GM12878 (cell line): ENCODE results near the gene CDH16. TPM values are rescaled to one million over a fixed set of nuclear protein-coding genes. Genes with fewer than 3 reads are reported as not detected.

ENCODE experiments used
- ATAC-seq: fragments of 200-7000 bp; cut with Tn5 transposase; 3 replicates; pipeline ENCODE4 v1.9.1; 2020; ENCODE audit warnings: mild to moderate bottlenecking, moderate library complexity
- BruUV-seq: library from RNA; stranded (reverse); fragments of 400-500 nt; replicated peaks from 2 replicates; lab custom pipeline; 2021; lab: Mats Ljungman, UMichigan
- CTCF ChIA-PET: fragments of 300-600 bp; sonication (Branson Sonifier 250); formaldehyde crosslinking; extraction: SDS; loops from one replicate; lab custom pipeline; 2021; ENCODE audit warnings: inconsistent platforms; lab: Yijun Ruan, JAX
- POLR2A ChIA-PET: fragments of 350-600 bp; formaldehyde crosslinking; extraction: SDS; loops from one replicate; lab custom pipeline; 2021; ENCODE audit warnings: inconsistent platforms; lab: Charles Lee
- RAD21 ChIA-PET: fragments of 300-600 bp; sonication (Branson Sonifier 250); formaldehyde crosslinking; loops from one replicate; lab custom pipeline; 2023; ENCODE audit warnings: antibody characterized with exemption; ENCODE audit not compliant: unreplicated experiment; lab: Charles Lee
- SMC1A ChIA-PET: fragments of 300-600 bp; sonication (Branson Sonifier 250); formaldehyde crosslinking; loops from one replicate; lab custom pipeline; 2023; ENCODE audit not compliant: unreplicated experiment, uncharacterized antibody; lab: Charles Lee
- DNase-seq: peaks from one replicate; pipeline ENCODE4 v3.0.0-alpha.2; 2011; ENCODE audit warnings: low read depth, low spot score
- FAIRE-seq: peaks from 3 replicates; lab custom pipeline; 2011; peaks lifted over from hg19 to GRCh38; lab: Jason Lieb, UNC
- H2AFZ ChIP-seq: 2 replicates; pipeline ENCODE4 v1.6.0; 2011; ENCODE audit warnings: low read depth, low read length, control low read depth; ENCODE audit not compliant: control insufficient read depth
- H3K27ac ChIP-seq: 2 replicates; pipeline ENCODE4 v1.5.1; 2011; ENCODE audit warnings: control low read depth; ENCODE audit not compliant: control insufficient read depth, insufficient read depth
- H3K27me3 ChIP-seq, 2 experiments: replicated peaks in 1 of 2; 2 replicates each; pipeline versions ENCODE4 v1.6.0 to v1.6.1; 2011; ENCODE audit warnings: low read length in 1 of 2; ENCODE audit not compliant: control insufficient read depth in 2 of 2, insufficient read depth in 2 of 2
- H3K36me3 ChIP-seq, 2 experiments: 2 replicates each; pipeline ENCODE4 v1.5.1; 2011; ENCODE audit warnings: low read length in 1 of 2; ENCODE audit not compliant: control insufficient read depth in 2 of 2, insufficient read depth in 2 of 2
- H3K4me1 ChIP-seq: 2 replicates; pipeline ENCODE4 v1.6.1; 2011; ENCODE audit warnings: mild to moderate bottlenecking, low read length, moderate library complexity, mixed read lengths; ENCODE audit not compliant: control insufficient read depth, insufficient read depth
- H3K4me2 ChIP-seq: 2 replicates; pipeline ENCODE4 v1.6.0; 2011; ENCODE audit warnings: control low read depth; ENCODE audit not compliant: control insufficient read depth, insufficient read depth
- H3K4me3 ChIP-seq: fragments of 200-600 bp; sonication (generic); 2 replicates; pipeline ENCODE4 v1.5.1; 2016
- H3K79me2 ChIP-seq: 2 replicates; pipeline ENCODE4 v1.6.0; 2011; ENCODE audit warnings: low read length; ENCODE audit not compliant: control insufficient read depth, insufficient read depth
- H3K9ac ChIP-seq: 2 replicates; pipeline ENCODE4 v1.8.0; 2011; ENCODE audit warnings: low read length, control low read depth, mixed read lengths; ENCODE audit not compliant: control insufficient read depth, insufficient read depth
- H3K9me3 ChIP-seq: replicated peaks from 3 replicates; pipeline ENCODE4 v1.5.1; 2011; ENCODE audit warnings: mild to moderate bottlenecking, low read length; ENCODE audit not compliant: control insufficient read depth, insufficient read depth
- H4K20me1 ChIP-seq: 2 replicates; pipeline ENCODE4 v1.6.0; 2011; ENCODE audit not compliant: control insufficient read depth, insufficient read depth
- ASH2L ChIP-seq: fragments of 300-600, 200-600 bp; sonication (generic); IDR thresholded peaks from 2 replicates; pipeline ENCODE4 v1.6.1; 2017; ENCODE audit warnings: low read depth, mild to moderate bottlenecking, borderline replicate concordance
- ELK1 ChIP-seq: IDR thresholded peaks from 2 replicates; pipeline ENCODE4 v1.6.1; 2012; ENCODE audit warnings: low read depth, low read length, improper control_type of control experiment
- HSF1 ChIP-seq: fragments of 150-350 bp; IDR thresholded peaks from 2 replicates; pipeline ENCODE4 v1.6.1; 2014; ENCODE audit warnings: mild to moderate bottlenecking, low read depth, low read length
- IRF5 ChIP-seq: fragments of 450-650 bp; IDR thresholded peaks from 2 replicates; pipeline ENCODE4 v1.6.1; 2017; ENCODE audit warnings: borderline replicate concordance
- LARP7 ChIP-seq: fragments of 450-650 bp; IDR thresholded peaks from 2 replicates; pipeline ENCODE4 v1.6.1; 2017; ENCODE audit warnings: mild to moderate bottlenecking
- NBN ChIP-seq: fragments of 450-650 bp; IDR thresholded peaks from 2 replicates; pipeline ENCODE4 v1.6.1; 2016
- NFXL1 ChIP-seq: fragments of 450-650 bp; IDR thresholded peaks from 2 replicates; pipeline ENCODE4 v1.6.1; 2017; ENCODE audit warnings: antibody characterized with exemption, mild to moderate bottlenecking, borderline replicate concordance
- RB1 ChIP-seq: fragments of 450-650 bp; formaldehyde crosslinking; IDR thresholded peaks from 2 replicates; pipeline ENCODE4 v1.6.1; 2017; ENCODE audit warnings: mild to moderate bottlenecking, borderline replicate concordance
- REST ChIP-seq: IDR thresholded peaks from 2 replicates; pipeline ENCODE4 v1.6.1; 2012; ENCODE audit warnings: mild to moderate bottlenecking, low read depth, low read length
- STAT3 ChIP-seq: IDR thresholded peaks from 2 replicates; pipeline ENCODE4 v1.6.1; 2011; ENCODE audit warnings: low read depth, low read length, improper control_type of control experiment
- TARDBP ChIP-seq: IDR thresholded peaks from 2 replicates; pipeline ENCODE4 v1.6.1; 2016; ENCODE audit warnings: borderline replicate concordance
- WRNIP1 ChIP-seq: IDR thresholded peaks from 2 replicates; pipeline ENCODE4 v1.6.1; 2011; ENCODE audit warnings: low read depth, low read length, improper control_type of control experiment, borderline replicate concordance
- ZNF24 ChIP-seq: fragments of 450-650 bp; IDR thresholded peaks from 2 replicates; pipeline ENCODE4 v1.6.1; 2017; ENCODE audit warnings: antibody characterized with exemption, mild to moderate bottlenecking
- ZZZ3 ChIP-seq: IDR thresholded peaks from 2 replicates; pipeline ENCODE4 v1.6.1; 2011; ENCODE audit warnings: low read depth; ENCODE audit not compliant: control insufficient read depth, insufficient read length
- whole genome bisulfite sequencing: methylation state at CpG from one replicate; pipeline ENCODE4 v1.1.6; 2016; ENCODE audit warnings: low lambda C conversion rate; ENCODE audit not compliant: insufficient replicate concordance, insufficient coverage; ENCODE audit errors: missing lambda C conversion rate; 5-methylcytosine and 5-hydroxymethylcytosine counted together
- in situ Hi-C: fragments of 300-500 bp; cut with MboI; formaldehyde crosslinking; loops from 9 replicates; pipeline ENCODE4 v1.14.3; 2018; ENCODE audit warnings: mixed read lengths
- intact Hi-C: fragments of 100-400 bp; cut with micrococcal nuclease; formaldehyde crosslinking; loops from one replicate; pipeline ENCODE4 v1.14.2; 2022; ENCODE audit not compliant: unreplicated experiment
- polyA plus RNA-seq, 11 experiments: library from polyadenylated mRNA; depleted of rRNA in 4 of 11; unstranded in 6 of 11; stranded (reverse) in 5 of 11; fragments of >200 nt; fragmentation: Nextera tagmentation in 4 of 11; fragmentation: Illumina TruSeq in 1 of 11; extraction: Ambion mirVana in 4 of 11; extraction: Trizol in 1 of 11; gene quantifications; 1 replicate in 1 of 11; 2 replicates in 10 of 11; pipeline versions ENCODE4 v1.2.1 to v1.2.3, GENCODE V29; 2011 to 2016; ENCODE audit warnings: inconsistent platforms in 2 of 11, missing spikeins in 2 of 11, low read depth in 1 of 11
- total RNA-seq, 4 experiments: library from RNA; depleted of rRNA in 3 of 4; stranded (reverse); fragments of >200 nt in 3 of 4; fragmentation: Illumina TruSeq in 1 of 4; extraction: Trizol in 1 of 4; gene quantifications; 2 replicates each; pipeline versions ENCODE4 v1.2.1 to v1.2.3, GENCODE V29; 2013 to 2021
- TF ChIP-seq, protein P1 (sequence below): fragments of 150-350 bp; IDR thresholded peaks from 2 replicates; pipeline ENCODE4 v1.6.1; 2016; ENCODE audit warnings: low read depth, low read length

CDH16 gene
- total and polyA plus RNA-seq, 10 of the 15 experiments (the other 5 are each of a cell fraction or from before 2014, with no cell fraction given) = 0.05 TPM; not detected in 9

DNA sequence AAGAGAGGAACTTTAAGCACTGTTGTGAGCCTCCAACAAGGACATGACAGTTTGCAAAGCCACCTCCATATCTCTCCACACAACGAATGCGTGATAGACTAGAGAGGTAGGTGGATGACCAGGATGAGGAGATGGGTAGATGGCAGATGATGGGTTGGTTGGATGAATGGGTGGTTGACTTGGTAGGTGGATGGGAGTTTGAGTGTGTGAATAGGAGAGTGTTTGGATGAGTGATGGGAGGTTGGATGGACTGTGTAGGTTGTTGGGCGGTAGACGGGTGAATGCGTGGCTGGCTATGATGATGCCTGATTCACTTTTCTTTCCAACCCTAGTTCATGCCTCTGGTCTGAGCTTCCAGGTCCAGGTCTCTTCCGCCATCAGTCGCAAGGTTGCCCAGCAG is 4.1 kb downstream of the CDH16 start:
- no TSS peak for BruUV-seq
- H3K27me3 ChIP-seq = peaks cover 0 to 3% of the 10 kb centered on the region in 2 experiments; a peak in 1 of 4 replicates
- ChIA-PET POLR2A (no interaction called here), SMC1A (no interaction called here), CTCF (interaction anchor here (1.0 kb wide), 1 partner anchor 19 kb away, joined by 3 read pairs; no protein-coding TSS in a partner anchor), RAD21 (no interaction called here)
- intact Hi-C loops = no loop called here
- H3K4me1 ChIP-seq = no peaks in the 10 kb centered on the region
- DNase-seq (no peak), FAIRE-seq (no peak), ATAC-seq (no peak)
- H3K4me2 ChIP-seq = no peak overlapping the region
- no peak overlapping the region for H3K9ac ChIP-seq
- no peak overlapping the region for H3K27ac ChIP-seq
- H3K79me2 ChIP-seq = no peaks in the 10 kb centered on the region
- 67% methylated on average over 7 of the region's 7 CpGs for whole genome bisulfite sequencing
- no peaks in the 10 kb centered on the region for H3K36me3 ChIP-seq
- H2AFZ ChIP-seq = no peak overlapping the region
- in situ Hi-C loops = no loop called here
- H3K9me3 ChIP-seq = no peaks in the 10 kb centered on the region
- no peaks in the 10 kb centered on the region for H4K20me1 ChIP-seq
- no peak overlapping the region for H3K4me3 ChIP-seq
- no peak for TF ChIP-seq RB1
- TF ChIP-seq HSF1 = no peak
- TF ChIP-seq LARP7 = no peak
- TF ChIP-seq, protein P1, sequence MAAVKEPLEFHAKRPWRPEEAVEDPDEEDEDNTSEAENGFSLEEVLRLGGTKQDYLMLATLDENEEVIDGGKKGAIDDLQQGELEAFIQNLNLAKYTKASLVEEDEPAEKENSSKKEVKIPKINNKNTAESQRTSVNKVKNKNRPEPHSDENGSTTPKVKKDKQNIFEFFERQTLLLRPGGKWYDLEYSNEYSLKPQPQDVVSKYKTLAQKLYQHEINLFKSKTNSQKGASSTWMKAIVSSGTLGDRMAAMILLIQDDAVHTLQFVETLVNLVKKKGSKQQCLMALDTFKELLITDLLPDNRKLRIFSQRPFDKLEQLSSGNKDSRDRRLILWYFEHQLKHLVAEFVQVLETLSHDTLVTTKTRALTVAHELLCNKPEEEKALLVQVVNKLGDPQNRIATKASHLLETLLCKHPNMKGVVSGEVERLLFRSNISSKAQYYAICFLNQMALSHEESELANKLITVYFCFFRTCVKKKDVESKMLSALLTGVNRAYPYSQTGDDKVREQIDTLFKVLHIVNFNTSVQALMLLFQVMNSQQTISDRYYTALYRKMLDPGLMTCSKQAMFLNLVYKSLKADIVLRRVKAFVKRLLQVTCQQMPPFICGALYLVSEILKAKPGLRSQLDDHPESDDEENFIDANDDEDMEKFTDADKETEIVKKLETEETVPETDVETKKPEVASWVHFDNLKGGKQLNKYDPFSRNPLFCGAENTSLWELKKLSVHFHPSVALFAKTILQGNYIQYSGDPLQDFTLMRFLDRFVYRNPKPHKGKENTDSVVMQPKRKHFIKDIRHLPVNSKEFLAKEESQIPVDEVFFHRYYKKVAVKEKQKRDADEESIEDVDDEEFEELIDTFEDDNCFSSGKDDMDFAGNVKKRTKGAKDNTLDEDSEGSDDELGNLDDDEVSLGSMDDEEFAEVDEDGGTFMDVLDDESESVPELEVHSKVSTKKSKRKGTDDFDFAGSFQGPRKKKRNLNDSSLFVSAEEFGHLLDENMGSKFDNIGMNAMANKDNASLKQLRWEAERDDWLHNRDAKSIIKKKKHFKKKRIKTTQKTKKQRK = no peak
- TF ChIP-seq NBN = no peak
- no peak for TF ChIP-seq REST
- TF ChIP-seq ZNF24 = no peak
- TF ChIP-seq STAT3 = no peak
- no peak for TF ChIP-seq ELK1
- no peak for TF ChIP-seq IRF5
- no peak for TF ChIP-seq ZZZ3
- no peak for TF ChIP-seq TARDBP
- no peak for TF ChIP-seq WRNIP1
- no peak for TF ChIP-seq ASH2L
- TF ChIP-seq NFXL1 = no peak
